ENCODE measurements around the gene RGMA.
"Not testable (repeated sequence)": the region's sequence is repeated elsewhere in the genome, so short reads cannot be mapped to it uniquely, and the experiment has no call there.

The RGMA gene

DNA sequence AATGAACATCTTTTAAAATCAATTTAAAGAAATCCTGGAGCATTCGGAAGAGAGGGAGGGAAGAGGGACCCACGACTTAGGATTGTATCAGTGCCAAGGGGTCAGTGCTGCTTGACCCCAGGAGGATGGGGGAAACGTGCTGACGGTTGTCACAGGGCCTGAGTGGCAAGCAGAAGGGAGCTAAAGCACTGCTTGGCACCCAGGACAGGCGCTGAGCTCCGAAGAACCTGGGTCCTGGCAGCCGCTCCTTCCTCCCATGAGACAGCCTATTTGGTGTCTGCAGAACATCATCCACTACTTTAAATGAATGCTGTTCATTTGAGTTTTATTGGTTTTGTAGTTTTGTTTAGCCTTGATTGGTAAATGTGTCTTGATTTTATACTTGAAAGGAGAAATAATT, 54.5 kb downstream of the RGMA start:
- DNase-seq (ENCODE audit: low read depth): no peak

- DNase-seq (ENCODE audit: low read depth): no peak
Observed at GRCh38 chr15:93033434-93034045, 55.5 kb downstream of the RGMA start.

DNA sequence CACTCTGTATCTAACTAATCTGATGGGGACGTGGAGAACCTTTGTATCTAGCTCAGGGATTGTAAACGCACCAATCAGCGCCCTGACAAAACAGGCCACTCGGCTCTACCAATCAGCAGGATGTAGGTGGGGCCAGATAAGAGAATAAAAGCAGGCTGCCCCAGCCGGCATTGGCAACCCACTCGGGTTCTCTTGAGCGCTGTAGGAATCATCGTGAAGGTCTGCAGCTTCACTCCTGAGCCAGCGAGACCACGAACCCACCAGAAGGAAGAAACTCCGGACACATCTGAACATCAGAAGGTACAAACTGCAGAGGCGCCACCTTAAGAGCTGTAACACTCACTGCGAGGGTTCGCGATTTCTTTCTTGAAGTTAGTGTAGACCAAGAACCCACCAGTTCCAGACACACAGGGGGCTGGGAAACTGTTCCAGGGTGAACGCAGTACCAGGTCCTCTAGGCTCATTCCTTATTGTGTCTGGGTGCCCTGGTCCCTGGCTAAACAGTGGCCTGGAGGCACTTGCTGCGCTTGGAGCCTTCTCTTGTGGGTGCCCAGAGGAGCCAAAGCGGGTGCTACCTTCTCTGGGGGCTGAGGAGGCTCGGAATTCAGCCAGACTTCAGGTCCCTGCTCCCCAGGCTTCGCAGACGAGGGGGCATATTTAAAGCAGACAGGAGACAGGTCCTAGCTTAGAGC, 56.4 kb downstream of the RGMA start:
- not testable (repeated sequence) for DNase-seq (ENCODE audit: low read depth)

DNA sequence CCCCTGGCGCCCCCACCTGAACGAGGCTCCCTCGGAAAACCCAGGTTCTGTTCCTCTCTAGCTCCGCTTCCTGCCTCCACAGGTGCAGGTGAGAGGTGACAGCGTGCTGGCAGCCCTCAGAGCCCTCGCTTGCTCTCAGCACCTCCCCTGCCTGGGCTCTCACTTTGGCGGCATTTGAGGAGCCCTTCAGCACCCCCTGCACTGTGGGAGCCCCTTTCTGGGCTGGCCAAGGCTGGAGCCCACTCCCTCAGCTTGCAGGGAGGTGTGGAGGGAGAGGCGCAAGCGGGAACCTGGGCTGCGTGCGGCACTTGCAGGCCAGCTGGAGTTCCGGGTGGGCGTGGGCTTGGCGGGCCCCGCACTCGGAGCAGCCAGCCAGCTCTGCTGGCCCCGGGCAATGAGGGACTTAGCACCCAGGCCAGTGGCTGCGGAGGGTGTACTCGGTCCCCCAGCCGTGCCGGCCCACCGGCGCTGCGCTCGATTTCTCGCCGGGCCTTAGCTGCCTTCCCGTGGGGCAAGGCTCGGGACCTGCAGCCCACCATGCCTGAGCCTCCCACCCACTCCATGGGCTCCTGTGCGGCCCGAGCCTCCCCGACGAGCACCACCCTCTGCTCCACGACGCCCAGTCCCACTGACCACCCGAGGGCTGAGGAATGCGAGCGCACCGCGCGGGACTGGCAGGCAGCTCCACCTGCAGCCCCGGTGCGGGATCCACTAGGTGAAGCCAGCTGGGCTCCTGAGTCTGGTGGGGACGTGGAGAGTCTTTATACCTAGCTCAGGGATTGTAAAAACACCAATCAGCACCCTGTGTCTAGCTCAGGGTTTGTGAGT, 57.2 kb downstream of the RGMA start:
- DNase-seq (ENCODE audit: low read depth): not testable (repeated sequence)

DNA sequence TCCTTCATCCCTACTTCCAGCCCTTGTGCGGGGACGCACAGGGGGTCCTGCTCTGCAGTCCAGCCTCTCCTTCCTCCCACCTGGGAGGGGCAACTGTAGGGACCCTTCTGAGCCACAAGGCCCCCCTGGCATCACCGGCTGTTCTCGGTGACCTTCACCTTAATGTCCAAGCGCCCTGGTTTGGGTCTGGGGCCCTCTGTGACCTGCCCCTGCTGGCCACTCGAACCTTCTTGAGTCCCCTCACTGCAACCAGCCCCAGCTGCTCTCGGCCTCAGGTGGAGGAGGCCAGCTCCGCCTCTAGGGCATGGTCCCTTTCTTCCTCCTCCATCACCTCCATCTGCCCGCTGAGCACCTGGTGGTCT, 57.9 kb downstream of the RGMA start:
- DNase-seq (ENCODE audit: low read depth): no peak

- DNase-seq (ENCODE audit: low read depth): peak; percentile 68
Observed at GRCh38 chr15:93030430-93031102, 58.4 kb downstream of the RGMA start.

DNA sequence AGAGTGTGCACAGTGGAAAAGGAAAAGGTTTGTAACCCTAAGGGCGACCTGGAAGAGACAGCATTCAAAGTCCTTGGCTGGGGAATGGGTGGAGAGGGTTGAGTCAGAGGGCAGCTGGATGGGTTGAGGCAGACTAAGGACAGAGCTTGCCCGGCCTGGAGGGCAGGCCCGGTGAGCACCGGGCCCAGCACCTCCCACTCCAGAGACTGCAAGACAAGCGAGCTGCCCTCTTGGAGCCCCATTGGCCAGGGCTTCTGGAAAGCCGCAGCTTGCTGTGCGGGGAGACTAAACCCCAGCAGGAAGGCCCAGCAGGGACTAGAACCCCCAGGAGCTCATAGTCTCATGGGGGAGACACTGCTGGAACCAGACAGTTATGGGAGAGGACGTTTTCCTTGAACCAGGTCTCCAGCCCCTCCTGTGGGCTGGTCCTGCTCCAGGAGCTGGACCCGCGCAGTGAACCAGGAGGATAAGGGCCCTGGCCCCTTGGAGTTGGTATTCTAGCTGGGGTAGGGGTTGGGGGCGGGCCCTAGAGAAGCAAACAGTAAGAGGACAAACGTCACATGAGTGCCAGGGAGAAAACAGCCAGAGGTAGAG, 59.1 kb downstream of the RGMA start:
- DNase-seq (ENCODE audit: low read depth): peak; percentile 32

DNA sequence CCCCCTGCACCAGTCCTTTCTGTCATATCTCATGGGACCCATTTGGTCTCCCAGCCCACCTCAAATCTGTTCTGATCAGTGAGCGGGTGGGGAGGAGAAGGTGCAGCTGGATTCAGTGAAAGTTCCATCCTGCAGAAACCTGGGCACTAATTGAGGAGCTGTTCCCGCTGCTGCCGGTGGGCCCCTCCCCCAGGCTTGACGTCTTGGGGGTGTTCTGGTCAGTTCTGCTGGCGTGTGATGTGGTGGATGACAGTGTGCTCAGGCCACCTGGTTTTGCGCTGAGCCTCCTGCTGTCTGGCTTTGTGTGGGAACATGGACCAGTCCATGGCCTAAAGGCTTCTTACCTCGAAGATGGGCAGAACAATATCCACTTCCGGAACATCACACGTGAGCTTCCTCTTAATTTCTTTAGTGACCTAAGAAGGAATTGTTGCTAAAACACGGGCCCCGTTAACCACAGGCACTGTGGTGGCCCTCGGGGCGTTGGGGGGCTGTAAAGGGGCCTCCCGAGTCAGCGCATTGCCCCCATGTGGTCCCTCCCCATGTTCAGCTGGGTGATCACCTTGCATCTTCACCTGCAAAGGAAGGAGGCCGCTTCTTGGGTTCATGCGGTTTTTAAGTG, 59.7 kb downstream of the RGMA start:
- DNase-seq (ENCODE audit: low read depth): no peak

- peak; percentile 49 for DNase-seq (ENCODE audit: low read depth)
Observed at GRCh38 chr15:93028632-93029213, 60.3 kb downstream of the RGMA start.

DNA sequence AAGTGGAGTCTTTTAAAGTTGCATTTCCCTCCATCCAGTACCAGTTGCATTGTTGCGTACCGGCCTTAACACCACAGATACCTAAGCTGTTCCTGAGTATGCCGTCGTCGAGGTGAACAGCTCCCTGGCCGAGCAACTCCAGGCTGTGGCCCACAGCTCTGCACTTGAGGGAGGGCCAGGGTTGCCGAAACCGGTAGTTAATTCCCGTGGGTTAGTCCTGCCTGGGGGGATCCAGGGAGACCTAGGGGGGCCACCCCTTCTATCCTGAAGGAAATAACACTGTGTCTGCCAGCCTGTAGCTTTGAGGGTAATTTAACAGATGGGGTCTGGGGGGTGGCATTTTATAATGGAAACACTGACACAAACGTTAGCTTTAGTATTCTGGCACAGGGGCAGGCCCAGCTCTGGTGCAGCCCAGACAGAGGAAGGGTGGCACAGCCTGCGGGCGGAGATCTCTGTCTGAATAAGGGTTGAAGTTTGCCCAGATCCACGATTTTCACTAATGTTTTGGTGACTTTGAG, 60.8 kb downstream of the RGMA start:
- DNase-seq (ENCODE audit: low read depth): no peak

GRCh38 chr15:93027413-93027812, 61.6 kb downstream of the RGMA start:
- no peak for DNase-seq (ENCODE audit: low read depth)

DNA sequence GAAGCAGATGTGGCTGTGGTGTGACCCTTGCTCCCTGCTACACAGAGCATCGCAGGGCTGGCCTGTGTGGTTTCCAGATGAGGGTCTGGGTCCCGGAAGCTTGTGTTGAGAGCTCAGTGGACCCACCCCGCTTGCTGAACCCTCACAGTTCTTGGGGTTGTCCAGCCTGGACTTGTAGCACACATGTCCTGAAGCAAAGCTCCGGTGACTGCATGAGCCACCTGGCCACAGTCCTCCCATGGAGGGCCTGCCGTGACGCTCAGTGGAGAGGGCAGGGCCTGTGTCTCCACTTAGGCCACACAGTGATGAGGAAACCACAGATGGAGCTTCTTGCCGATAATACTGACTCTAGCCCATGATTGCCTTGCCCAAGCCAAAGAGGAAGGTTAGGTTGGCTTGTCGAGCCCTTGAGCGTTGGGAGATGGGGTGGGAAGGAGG, 62.6 kb downstream of the RGMA start:
- DNase-seq (ENCODE audit: low read depth): no peak

DNA sequence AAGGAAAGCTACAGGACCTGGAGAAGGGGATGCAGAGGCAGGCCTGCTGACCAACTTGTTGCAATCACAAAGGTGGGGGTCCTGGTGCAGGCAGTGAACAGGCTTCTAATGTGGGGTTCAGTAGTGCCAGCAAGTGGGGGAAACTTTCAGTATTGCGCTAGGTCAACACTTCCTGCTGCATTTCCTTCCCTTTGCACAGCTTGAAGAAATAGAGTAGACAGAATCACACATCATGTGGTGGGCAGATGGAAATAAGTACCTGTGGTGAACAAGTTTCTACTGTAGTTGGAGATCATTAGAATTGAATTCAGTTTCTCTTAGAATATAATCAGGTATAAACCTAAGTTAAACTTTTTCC, 63.4 kb downstream of the RGMA start:
- no peak for DNase-seq (ENCODE audit: low read depth)

- DNase-seq (ENCODE audit: low read depth): no peak
Observed at GRCh38 chr15:93024716-93025624, 64.0 kb downstream of the RGMA start.

- DNase-seq (ENCODE audit: low read depth): no peak
Observed at GRCh38 chr15:93024293-93024692, 64.7 kb downstream of the RGMA start.

DNA sequence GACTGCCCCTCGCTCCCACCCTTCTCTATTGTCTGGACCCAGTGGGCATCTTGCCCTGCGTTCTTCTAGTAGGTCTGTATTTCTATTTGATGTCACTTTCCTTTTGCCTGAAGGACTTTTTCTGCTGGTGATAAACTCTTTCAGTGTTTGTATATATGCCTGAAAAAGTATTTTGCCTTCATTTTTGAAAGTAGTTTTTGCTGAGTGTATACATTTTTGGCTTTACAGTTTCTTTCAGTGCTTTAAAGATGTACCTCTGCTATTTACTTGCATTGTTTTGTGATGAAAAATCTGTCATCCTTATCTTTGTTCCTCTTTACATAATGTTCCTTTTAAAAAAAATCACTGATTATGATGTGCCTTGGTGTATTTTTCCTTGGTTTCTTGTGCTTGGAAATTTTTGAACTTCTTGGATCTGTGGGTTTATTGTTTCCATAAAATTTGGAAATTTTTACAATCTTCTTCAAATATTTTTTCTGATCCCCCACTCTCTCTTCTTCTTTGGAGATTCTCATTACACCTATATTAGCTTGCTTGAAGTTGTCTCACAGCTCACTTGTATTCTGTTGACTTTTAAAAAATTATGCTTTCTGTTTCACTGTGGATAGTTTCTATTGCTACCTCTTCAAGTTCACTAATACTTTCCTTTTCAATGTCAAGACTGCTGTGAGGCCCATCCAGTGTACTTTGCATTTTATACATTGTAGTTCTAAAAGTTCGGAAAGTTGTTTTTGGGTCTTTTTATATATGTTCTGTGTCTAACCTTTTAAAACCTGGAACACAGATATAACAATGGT, 67.8 kb downstream of the RGMA start:
- DNase-seq (ENCODE audit: low read depth): no peak

GRCh38 chr15:93019971-93020370, 69.0 kb downstream of the RGMA start:
- DNase-seq (ENCODE audit: low read depth): no peak

- no peak for DNase-seq (ENCODE audit: low read depth)
Observed at GRCh38 chr15:93019090-93019489, 69.9 kb downstream of the RGMA start.

- DNase-seq (ENCODE audit: low read depth): peak; percentile 19
Observed at GRCh38 chr15:93018574-93018973, 70.4 kb downstream of the RGMA start.

All from ELR (cell line).